ENCODE data around the gene CIBAR2. TPM values are rescaled to one million over a fixed set of nuclear protein-coding genes. Genes with fewer than 3 reads are reported as not detected.

CIBAR2 gene
- total RNA-seq, 1 donor from 2014 or later: not detected

DNA sequence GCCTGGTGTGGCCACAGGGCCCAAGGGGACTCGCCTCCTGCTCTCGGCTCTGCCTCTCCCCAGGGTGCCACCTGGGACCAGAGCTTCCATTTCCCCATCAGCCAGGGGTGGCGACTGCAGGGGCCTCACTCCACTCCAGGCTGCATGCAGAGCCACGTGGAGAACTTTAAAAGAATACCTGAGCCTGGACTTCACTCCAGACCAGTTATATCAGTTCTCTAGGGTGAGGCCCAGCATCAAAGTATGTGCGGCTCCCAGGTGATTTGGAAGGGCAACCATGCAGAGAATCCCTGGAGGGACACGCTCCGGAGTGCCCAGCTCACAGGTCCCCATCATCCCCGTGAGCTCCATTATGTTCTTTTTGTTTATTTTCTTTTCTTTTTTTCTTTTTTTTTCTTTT lies 44.8 kb downstream of the CIBAR2 start:
- H3K4me1 Mint-ChIP-seq: peaks cover 26% of the 10 kb centered on the region
- no peaks in the 10 kb centered on the region for H3K27me3 Mint-ChIP-seq (ENCODE audit: low read depth)
- H3K36me3 Mint-ChIP-seq (ENCODE audit: low read depth): no peaks in the 10 kb centered on the region
- DNase-seq (ENCODE audit: low read depth, low spot score): no peak
- H3K27ac Mint-ChIP-seq (ENCODE audit: unreplicated experiment): no peak overlapping the region
- H3K9me3 Mint-ChIP-seq: no peaks in the 10 kb centered on the region
- no peak overlapping the region for H3K4me3 Mint-ChIP-seq
- TF ChIP-seq, protein P1, sequence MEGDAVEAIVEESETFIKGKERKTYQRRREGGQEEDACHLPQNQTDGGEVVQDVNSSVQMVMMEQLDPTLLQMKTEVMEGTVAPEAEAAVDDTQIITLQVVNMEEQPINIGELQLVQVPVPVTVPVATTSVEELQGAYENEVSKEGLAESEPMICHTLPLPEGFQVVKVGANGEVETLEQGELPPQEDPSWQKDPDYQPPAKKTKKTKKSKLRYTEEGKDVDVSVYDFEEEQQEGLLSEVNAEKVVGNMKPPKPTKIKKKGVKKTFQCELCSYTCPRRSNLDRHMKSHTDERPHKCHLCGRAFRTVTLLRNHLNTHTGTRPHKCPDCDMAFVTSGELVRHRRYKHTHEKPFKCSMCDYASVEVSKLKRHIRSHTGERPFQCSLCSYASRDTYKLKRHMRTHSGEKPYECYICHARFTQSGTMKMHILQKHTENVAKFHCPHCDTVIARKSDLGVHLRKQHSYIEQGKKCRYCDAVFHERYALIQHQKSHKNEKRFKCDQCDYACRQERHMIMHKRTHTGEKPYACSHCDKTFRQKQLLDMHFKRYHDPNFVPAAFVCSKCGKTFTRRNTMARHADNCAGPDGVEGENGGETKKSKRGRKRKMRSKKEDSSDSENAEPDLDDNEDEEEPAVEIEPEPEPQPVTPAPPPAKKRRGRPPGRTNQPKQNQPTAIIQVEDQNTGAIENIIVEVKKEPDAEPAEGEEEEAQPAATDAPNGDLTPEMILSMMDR (conservative IDR thresholded peaks at IDR 0.05): no peak

GRCh38 chr16:85067024-85067423 lies 45.2 kb downstream of the CIBAR2 start:
- H3K4me1 Mint-ChIP-seq: peaks cover 30% of the 10 kb centered on the region
- H3K27ac Mint-ChIP-seq (ENCODE audit: unreplicated experiment): no peak overlapping the region
- no peaks in the 10 kb centered on the region for H3K9me3 Mint-ChIP-seq
- H3K27me3 Mint-ChIP-seq (ENCODE audit: low read depth): no peaks in the 10 kb centered on the region
- no peak overlapping the region for H3K4me3 Mint-ChIP-seq
- DNase-seq (ENCODE audit: low read depth, low spot score): no peak
- no peaks in the 10 kb centered on the region for H3K36me3 Mint-ChIP-seq (ENCODE audit: low read depth)
- TF ChIP-seq, protein P1 (conservative IDR thresholded peaks at IDR 0.05): no peak

- Mint-ChIP-seq H3K9me3 (no peaks in the 10 kb centered on the region), H3K4me1 (peaks cover 28% of the 10 kb centered on the region), H3K4me3 (no peak overlapping the region), H3K27ac (ENCODE audit: unreplicated experiment) (no peak overlapping the region), H3K36me3 (ENCODE audit: low read depth) (no peaks in the 10 kb centered on the region), H3K27me3 (ENCODE audit: low read depth) (no peaks in the 10 kb centered on the region)
- DNase-seq (ENCODE audit: low read depth, low spot score): no peak
- TF ChIP-seq, protein P1 (conservative IDR thresholded peaks at IDR 0.05): no peak
Observed at GRCh38 chr16:85066346-85066885, 45.9 kb downstream of the CIBAR2 start.

DNA sequence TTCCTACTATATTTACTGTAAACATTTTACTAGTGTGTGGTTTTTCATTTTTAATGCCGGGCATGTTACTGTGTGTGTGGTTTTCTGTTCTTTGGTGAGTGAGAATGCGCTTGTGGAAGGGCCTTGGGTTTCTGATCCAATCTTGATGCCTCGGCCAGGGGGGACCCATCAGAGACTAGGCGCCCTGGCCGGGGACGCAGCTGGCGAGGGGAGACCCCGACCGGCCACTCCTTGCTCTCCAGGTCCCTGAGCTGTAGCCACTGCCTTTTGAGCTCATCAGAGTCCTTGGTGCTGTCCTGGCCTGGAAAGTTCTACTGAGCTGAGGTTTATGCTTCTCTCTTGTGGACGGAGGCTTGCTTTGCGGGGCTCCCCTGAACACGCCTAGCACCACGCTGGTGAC lies 47.2 kb downstream of the CIBAR2 start:
- H3K27me3 Mint-ChIP-seq (ENCODE audit: low read depth): no peaks in the 10 kb centered on the region
- TF ChIP-seq, protein P1 (conservative IDR thresholded peaks at IDR 0.05): no peak

DNA sequence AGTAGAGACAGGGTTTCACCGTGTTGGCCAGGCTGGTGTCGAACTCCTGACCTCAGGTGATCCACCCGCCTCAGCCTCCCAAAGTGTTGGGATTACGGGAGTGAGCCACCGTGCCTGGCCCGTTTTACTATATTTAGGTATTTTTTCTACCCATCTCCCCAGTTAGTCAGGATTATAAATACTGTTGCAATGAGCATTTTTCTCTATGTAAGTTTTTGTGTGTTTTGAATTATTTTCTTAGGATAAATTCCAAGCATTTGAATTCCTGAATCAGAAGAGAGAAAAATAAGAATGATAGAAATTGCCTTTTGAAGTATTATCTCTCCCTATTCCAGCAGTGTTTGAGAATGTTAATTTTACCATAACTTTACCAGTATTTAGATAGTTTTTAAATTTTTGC lies 48.1 kb downstream of the CIBAR2 start:
- H3K36me3 Mint-ChIP-seq (ENCODE audit: low read depth): no peaks in the 10 kb centered on the region
- H3K4me3 Mint-ChIP-seq: no peak overlapping the region
- TF ChIP-seq, protein P1 (conservative IDR thresholded peaks at IDR 0.05): no peak
- peaks cover 28% of the 10 kb centered on the region for H3K4me1 Mint-ChIP-seq
- DNase-seq (ENCODE audit: low read depth, low spot score): no peak
- no peaks in the 10 kb centered on the region for H3K27me3 Mint-ChIP-seq (ENCODE audit: low read depth)
- no peaks in the 10 kb centered on the region for H3K9me3 Mint-ChIP-seq
- no peak overlapping the region for H3K27ac Mint-ChIP-seq (ENCODE audit: unreplicated experiment)

More for the DNA sequence above, 47.2 kb downstream of the CIBAR2 start:
- H3K9me3 Mint-ChIP-seq: no peaks in the 10 kb centered on the region
- no peaks in the 10 kb centered on the region for H3K36me3 Mint-ChIP-seq (ENCODE audit: low read depth)
- no peak for DNase-seq (ENCODE audit: low read depth, low spot score)
- no peak overlapping the region for H3K27ac Mint-ChIP-seq (ENCODE audit: unreplicated experiment)
- H3K4me3 Mint-ChIP-seq: no peak overlapping the region
- H3K4me1 Mint-ChIP-seq: peaks cover 28% of the 10 kb centered on the region
